Breast epithelium (tissue), 3 donors: ENCODE measurements around the gene TBC1D13.
"Not testable (repeated sequence)": the region's sequence is repeated elsewhere in the genome, so short reads cannot be mapped to it uniquely, and the experiment has no call there.

Experiments used
- CTCF ChIP-seq, 3 donors: fragments of 450-650 bp; IDR thresholded peaks; one replicate each; pipeline ENCODE4 v1.5.1; 2016 to 2017; ENCODE audit warnings: antibody characterized with exemption in 3 of 3, mild to moderate bottlenecking in 3 of 3, moderate library complexity in 3 of 3
- POLR2A ChIP-seq: fragments of 450-650 bp; IDR thresholded peaks from one replicate; pipeline ENCODE4 v1.6.1; 2016; ENCODE audit warnings: antibody characterized with exemption, mild to moderate bottlenecking, moderate library complexity
- POLR2AphosphoS5 ChIP-seq, 3 donors: sonication (generic); formaldehyde crosslinking; IDR thresholded peaks; one replicate each; pipeline ENCODE4 v1.6.1; 2017; ENCODE audit warnings: antibody characterized with exemption in 3 of 3

DNA sequence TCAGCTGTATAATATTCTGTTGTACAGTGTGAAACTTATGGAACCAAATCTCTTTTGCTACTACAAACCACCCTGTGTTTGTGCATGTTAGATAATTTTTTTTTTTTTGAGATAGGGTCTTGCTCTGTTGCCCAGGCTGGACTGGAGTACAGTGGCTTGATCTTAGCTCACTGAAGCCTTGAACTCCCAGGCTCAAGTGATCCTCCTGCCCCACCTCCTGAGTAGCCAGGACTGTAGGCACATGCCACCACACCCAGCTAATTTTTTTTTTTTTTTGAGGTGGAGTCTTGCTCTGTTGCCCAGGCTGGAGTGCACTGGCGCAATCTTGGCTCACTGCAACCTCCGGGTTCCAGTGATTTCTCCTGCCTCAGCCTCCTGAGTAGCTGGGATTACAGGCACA is 7.9 kb downstream of the TBC1D13 start:
- TF ChIP-seq CTCF (IDR thresholded peaks at IDR 0.05); POLR2A; POLR2AphosphoS5 (IDR thresholded peaks at IDR 0.05): not testable (repeated sequence)
